Measurements from ENCODE around the gene XBP1. TPM values are rescaled to one million over a fixed set of nuclear protein-coding genes. Genes with fewer than 3 reads are reported as not detected.

XBP1 gene
- total and polyA plus RNA-seq, 2 donors (not counting 3 experiments of a cell fraction or from before 2014, with no cell fraction given): 90.4 to 102 TPM

DNA sequence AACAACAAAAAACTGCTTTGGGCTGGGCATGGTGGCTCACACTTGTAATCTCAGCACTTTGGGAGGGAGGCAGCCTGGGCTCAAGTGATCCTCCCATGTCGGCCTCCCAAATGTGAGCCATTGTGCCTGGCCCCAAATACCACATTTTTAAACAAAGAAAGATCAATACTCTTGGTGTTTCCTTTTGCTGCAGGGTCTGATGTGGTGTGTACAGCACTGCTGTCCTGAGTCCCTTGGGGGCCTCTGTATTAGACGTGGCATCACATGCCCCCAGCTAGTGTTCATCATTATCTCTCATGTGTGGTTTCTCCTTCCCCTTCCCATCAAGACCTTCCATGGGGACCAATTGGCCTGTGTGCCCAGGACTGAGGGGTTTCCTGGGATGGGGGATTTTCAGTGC, 20.5 kb upstream of the XBP1 start:
- dilution Hi-C loops (cut with MboI; ENCODE audit: extremely low pct_ligation_motif_present, low sequenced_read_pairs): no loop called here
- H3K4me1 ChIP-seq (ENCODE audit: control insufficient read depth, extremely low read depth, insufficient read depth, low read length): no peaks in the 10 kb centered on the region
- no peak overlapping the region for H3K4me3 ChIP-seq (replicated peaks in 1 of 3; ENCODE audit: insufficient read depth in 1 of 3, low read depth in 1 of 3, low read length in 3 of 3)
- no peaks in the 10 kb centered on the region for H3K79me2 ChIP-seq (ENCODE audit: control insufficient read depth, insufficient read depth, low read length)
- ChIA-PET CTCF (interaction anchor here (3.5 kb wide), 1 partner anchor 8 kb away, joined by 29 read pairs; no protein-coding TSS in a partner anchor), POLR2A (no interaction called here)
- H3K9me1 ChIP-seq (replicated peaks; ENCODE audit: control insufficient read depth, extremely low read depth, insufficient read depth, low read length): no peaks in the 10 kb centered on the region
- H2AFZ ChIP-seq (ENCODE audit: low read depth, low read length): no peak overlapping the region
- no peak overlapping the region for H3K9ac ChIP-seq (replicated peaks; ENCODE audit: extremely low read depth, insufficient read depth, low read length)
- H3K9me3 ChIP-seq (replicated peaks; ENCODE audit: control insufficient read depth, insufficient read depth, low read length): no peaks in the 10 kb centered on the region
- FAIRE-seq (no peak), DNase-seq (ENCODE audit: low read depth, low spot score) (no peak)
- intact Hi-C loops (cut with micrococcal nuclease): no loop called here
- H3K4me2 ChIP-seq (ENCODE audit: insufficient read depth, low read length): no peak overlapping the region
- no peaks in the 10 kb centered on the region for H3K36me3 ChIP-seq (ENCODE audit: control insufficient read depth in 2 of 2, extremely low read depth in 1 of 2, insufficient read depth in 2 of 2, low read length in 2 of 2)
- no peaks in the 10 kb centered on the region for H4K20me1 ChIP-seq (replicated peaks; ENCODE audit: control insufficient read depth, extremely low read depth, insufficient read depth, low read length)
- no peaks in the 10 kb centered on the region for H3K27me3 ChIP-seq (ENCODE audit: control insufficient read depth in 2 of 2, insufficient read depth in 2 of 2, low read length in 2 of 2)
- no TSS peak for BruUV-seq (replicated peaks)
- no peak overlapping the region for H3K27ac ChIP-seq (ENCODE audit: insufficient read depth, low read depth, low read length)
- TF ChIP-seq, protein P1, sequence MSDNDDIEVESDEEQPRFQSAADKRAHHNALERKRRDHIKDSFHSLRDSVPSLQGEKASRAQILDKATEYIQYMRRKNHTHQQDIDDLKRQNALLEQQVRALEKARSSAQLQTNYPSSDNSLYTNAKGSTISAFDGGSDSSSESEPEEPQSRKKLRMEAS (IDR thresholded peaks at IDR 0.05; ENCODE audit: insufficient read depth, insufficient read length): no peak
- TF ChIP-seq EZH2 (IDR thresholded peaks at IDR 0.05; ENCODE audit: borderline replicate concordance, low read depth, low read length, severe bottlenecking) (no peak), JUN (IDR thresholded peaks at IDR 0.05; ENCODE audit: borderline replicate concordance, insufficient read depth, insufficient read length, low read depth) (no peak), GATA2 (IDR thresholded peaks at IDR 0.05; ENCODE audit: insufficient read depth, insufficient read length, low read depth, low read length) (no peak), POLR2A (IDR thresholded peaks at IDR 0.05; ENCODE audit: low read depth, low read length) (no peak), POLR2AphosphoS5 (IDR thresholded peaks at IDR 0.05; ENCODE audit: insufficient read depth, low read depth, low read length) (no peak), MYC (IDR thresholded peaks at IDR 0.05; ENCODE audit: low read depth, low read length) (no peak), FOS (IDR thresholded peaks at IDR 0.05; ENCODE audit: borderline replicate concordance, insufficient read depth, low read length) (no peak)
- TF ChIP-seq, protein P2, sequence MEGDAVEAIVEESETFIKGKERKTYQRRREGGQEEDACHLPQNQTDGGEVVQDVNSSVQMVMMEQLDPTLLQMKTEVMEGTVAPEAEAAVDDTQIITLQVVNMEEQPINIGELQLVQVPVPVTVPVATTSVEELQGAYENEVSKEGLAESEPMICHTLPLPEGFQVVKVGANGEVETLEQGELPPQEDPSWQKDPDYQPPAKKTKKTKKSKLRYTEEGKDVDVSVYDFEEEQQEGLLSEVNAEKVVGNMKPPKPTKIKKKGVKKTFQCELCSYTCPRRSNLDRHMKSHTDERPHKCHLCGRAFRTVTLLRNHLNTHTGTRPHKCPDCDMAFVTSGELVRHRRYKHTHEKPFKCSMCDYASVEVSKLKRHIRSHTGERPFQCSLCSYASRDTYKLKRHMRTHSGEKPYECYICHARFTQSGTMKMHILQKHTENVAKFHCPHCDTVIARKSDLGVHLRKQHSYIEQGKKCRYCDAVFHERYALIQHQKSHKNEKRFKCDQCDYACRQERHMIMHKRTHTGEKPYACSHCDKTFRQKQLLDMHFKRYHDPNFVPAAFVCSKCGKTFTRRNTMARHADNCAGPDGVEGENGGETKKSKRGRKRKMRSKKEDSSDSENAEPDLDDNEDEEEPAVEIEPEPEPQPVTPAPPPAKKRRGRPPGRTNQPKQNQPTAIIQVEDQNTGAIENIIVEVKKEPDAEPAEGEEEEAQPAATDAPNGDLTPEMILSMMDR (IDR thresholded peaks at IDR 0.05; ENCODE audit: extremely low read depth in 1 of 2, insufficient read depth in 1 of 2, low read depth in 1 of 2, low read length in 2 of 2): no peak

Data from endothelial cell of umbilical vein (primary cell).